Measurements from ENCODE around the gene CAMK2N1.

- TF ChIP-seq GTF3A (CRISPR knock-in tag; conservative IDR thresholded peaks at IDR 0.05) (0 out of 2 replicates have a peak, but pooled peaks have one; percentile 52), ZNF24 (IDR thresholded peaks at IDR 0.05) (no peak), ZNF335 (CRISPR knock-in tag; IDR thresholded peaks at IDR 0.05) (peak; percentile 39; the same call in 1 of the 2 replicates), ZBTB38 (CRISPR knock-in tag; IDR thresholded peaks at IDR 0.05) (peak; percentile 58), REST (IDR thresholded peaks at IDR 0.05; ENCODE audit: borderline replicate concordance in 1 of 2, low read depth in 1 of 2, low read length in 2 of 2) (no peak; a peak in 1 of 4 replicates), SNAPC2 (CRISPR knock-in tag; IDR thresholded peaks at IDR 0.05) (no peak)
Observed at GRCh38 chr1:20486457-20487235, 636 bp upstream of the CAMK2N1 start.
